Pancreas (tissue), 10 donors: Measurements from ENCODE around the gene KCNC2. TPM values are rescaled to one million over a fixed set of nuclear protein-coding genes. Genes with fewer than 3 reads are reported as not detected.

Experiments used
- ATAC-seq, 4 donors: fragments of 200-7000 bp; cut with Tn5 transposase; one replicate each; pipeline versions ENCODE4 v1.8.0 to v1.9.1; 2020; ENCODE audit warnings: mild to moderate bottlenecking in 4 of 4, moderate library complexity in 4 of 4
- DNase-seq, 6 donors: peaks; one replicate each; pipeline ENCODE4 v3.0.0-alpha.2; 2020
- FAIRE-seq: peaks from 2 replicates; lab custom pipeline; 2012; peaks lifted over from hg19 to GRCh38; lab: Jason Lieb, UNC
- H3K27ac ChIP-seq, 4 donors: fragments of 200-600 bp; sonication (generic); 1 replicate in 3 of 4; 2 replicates in 1 of 4; pipeline versions ENCODE4 v1.5.0 to v1.8.0; 2020
- H3K27me3 ChIP-seq, 4 donors: fragments of 200-600 bp; one replicate each; pipeline ENCODE4 v1.8.0; 2021
- H3K36me3 ChIP-seq, 3 donors: fragments of 200-600 bp; sonication (generic) in 1 of 3; one replicate each; pipeline versions ENCODE4 v1.5.0 to v1.8.0; 2020 to 2021
- H3K4me1 ChIP-seq, 3 donors: fragments of 200-600 bp; one replicate each; pipeline ENCODE4 v1.8.0; 2021
- H3K4me3 ChIP-seq, 4 donors: fragments of 200-600 bp; sonication (generic) in 2 of 4; one replicate each; pipeline versions ENCODE4 v1.5.0 to v1.8.0; 2020 to 2021
- H3K9me3 ChIP-seq, 4 donors: fragments of 200-600 bp; one replicate each; pipeline ENCODE4 v1.8.0; 2021
- CTCF ChIP-seq, 4 donors: fragments of 200-600 bp; sonication (generic) in 3 of 4; IDR thresholded peaks; one replicate each; pipeline versions ENCODE4 v1.5.0 to v1.8.0; 2021; ENCODE audit warnings: antibody characterized with exemption in 4 of 4
- WGBS, 2 donors: extraction: QIAGEN DNeasy Blood & Tissue Kit; methylation state at CpG; one replicate each; pipeline ENCODE4 v1.1.7; 2013; 5-methylcytosine and 5-hydroxymethylcytosine counted together
- intact Hi-C, 3 donors: fragments of 100-400 bp; cut with DNase I; formaldehyde crosslinking; loops; one replicate each; pipeline versions ENCODE4 v1.11.1 to v1.14.2; 2022
- polyA plus RNA-seq, 2 donors: library from polyadenylated mRNA; stranded (reverse); fragments of 200-250 nt; gene quantifications; one replicate each; pipeline ENCODE4 v1.2.3, GENCODE V29; 2013
- total RNA-seq, 6 donors: library from RNA; stranded (reverse); fragmentation: NEBNext Ultra II Directional in 4 of 6; extraction: Animal tissue kit (Norgen Biotek cat#: 25700) in 4 of 6; gene quantifications; one replicate each; pipeline versions ENCODE4 v1.2.1 to v1.2.4, GENCODE V29; 2021 to 2023
- donor health status: healthy with polysubstance abuse.
- donor health status: DM: no; HTN: no; CAD: no; lungs with moderate emphysema.
- donor health status: DM: no; HTN: no; CAD: no.
- donor health status: control.
- donor health status: control.
- donor health status: Bipolar disorder and iron deficiency.
- donor health status: DM: yes; HTN: yes; CAD: no.
- donor health status: DM: no; HTN: no; CAD: no.
- donor health status: DM: no; HTN: no; CAD: no.
- donor health status: DM: yes; HTN: yes; CAD: no.

KCNC2 gene
- total and polyA plus RNA-seq, 8 donors, result 0.06 to 0.19 (median 0.09) TPM; not detected in 3

DNA sequence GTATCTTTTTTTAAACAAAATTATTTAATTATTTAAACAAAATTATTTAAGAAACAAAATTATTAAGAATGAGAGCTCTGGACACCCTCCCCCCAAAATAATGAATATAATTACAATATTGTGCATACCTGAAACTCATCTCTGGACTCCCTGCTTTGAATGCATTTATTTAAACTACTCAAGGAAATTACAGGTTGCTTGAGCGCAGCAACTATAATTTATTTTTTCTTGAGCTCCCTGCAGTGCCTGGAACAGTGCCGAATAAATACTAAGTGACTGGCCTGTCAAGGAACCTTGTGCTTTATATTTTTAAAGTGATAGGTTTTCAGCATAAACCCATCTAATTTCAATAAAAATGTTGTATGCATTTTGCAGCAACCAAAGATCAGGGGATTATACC is 93.9 kb downstream of the KCNC2 start:
- no peaks in the 10 kb centered on the region for H3K36me3 ChIP-seq
- FAIRE-seq (no peak), DNase-seq (no peak), ATAC-seq (no peak)
- H3K27me3 ChIP-seq, result no peaks in the 10 kb centered on the region
- TF ChIP-seq CTCF (IDR thresholded peaks at IDR 0.05), result no peak
- no peaks in the 10 kb centered on the region for H3K9me3 ChIP-seq
- no peaks in the 10 kb centered on the region for H3K4me1 ChIP-seq
- intact Hi-C loops, result no loop called here
- 77 to 87% methylated on average over 2 of the region's 2 CpGs for WGBS, 2 donors
- H3K4me3 ChIP-seq, result no peak overlapping the region
- H3K27ac ChIP-seq, result no peak overlapping the region

DNA sequence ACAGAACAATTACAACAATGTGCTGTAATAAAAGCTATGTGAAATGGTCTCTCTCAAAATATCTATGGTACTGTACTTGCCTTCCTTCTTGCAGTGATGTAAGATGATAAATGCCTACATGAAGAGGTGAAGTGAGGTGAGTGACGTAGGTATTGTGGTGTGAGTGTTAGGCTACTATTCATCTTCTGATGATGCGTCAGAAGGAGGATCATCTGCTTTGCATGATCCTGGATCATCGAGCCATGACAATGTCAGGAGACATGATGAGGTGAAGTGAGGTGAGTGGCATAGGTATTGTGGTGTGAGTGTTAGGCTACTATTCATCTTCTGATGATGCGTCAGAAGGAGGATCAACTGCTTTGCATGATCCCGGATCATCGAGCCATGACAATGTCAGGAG is 105.8 kb downstream of the KCNC2 start:
- no peaks in the 10 kb centered on the region for H3K9me3 ChIP-seq
- intact Hi-C loops, result no loop called here
- FAIRE-seq, result no peak
- H3K27me3 ChIP-seq, result no peaks in the 10 kb centered on the region
- no peaks in the 10 kb centered on the region for H3K4me1 ChIP-seq
- no peaks in the 10 kb centered on the region for H3K36me3 ChIP-seq
- TF ChIP-seq CTCF (IDR thresholded peaks at IDR 0.05), result no peak
- WGBS, 2 donors, result 75 to 86% methylated on average over 6 of the region's 6 CpGs
- DNase-seq, result no peak
- no peak overlapping the region for H3K4me3 ChIP-seq
- H3K27ac ChIP-seq, result no peak overlapping the region
- no peak for ATAC-seq

DNA sequence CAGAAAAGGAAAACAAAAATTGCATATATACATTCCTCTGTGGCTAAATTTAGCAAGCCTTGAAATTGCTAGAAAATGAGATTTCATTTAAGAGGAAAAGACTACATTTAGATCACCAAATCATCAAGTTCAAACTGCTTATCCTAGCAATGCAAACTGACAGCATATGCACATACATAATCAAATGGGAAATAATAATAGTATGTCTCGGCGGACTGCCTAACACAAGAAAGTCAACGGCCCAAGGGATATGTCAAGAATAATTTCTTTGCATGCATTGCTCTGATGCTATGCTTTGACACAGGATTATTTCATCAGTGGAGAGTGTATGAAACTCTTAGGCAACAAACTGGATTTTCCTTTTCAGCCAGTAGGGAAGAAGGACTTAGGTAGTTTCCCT is 107.9 kb downstream of the KCNC2 start:
- no peak for DNase-seq
- Histone ChIP-seq H3K36me3 (no peaks in the 10 kb centered on the region), H3K27ac (no peak overlapping the region), H3K27me3 (no peaks in the 10 kb centered on the region), H3K4me1 (no peaks in the 10 kb centered on the region), H3K9me3 (no peaks in the 10 kb centered on the region), H3K4me3 (no peak overlapping the region)
- WGBS, 2 donors, result 69 to 87% methylated on average over 3 of the region's 3 CpGs
- no peak for ATAC-seq
- TF ChIP-seq CTCF (IDR thresholded peaks at IDR 0.05), result no peak
- FAIRE-seq, result no peak
- intact Hi-C loops, result no loop called here

- no peaks in the 10 kb centered on the region for H3K9me3 ChIP-seq
- TF ChIP-seq CTCF (IDR thresholded peaks at IDR 0.05), result no peak
- FAIRE-seq (no peak), ATAC-seq (no peak), DNase-seq (no peak)
- H3K4me1 ChIP-seq, result no peaks in the 10 kb centered on the region
- H3K27me3 ChIP-seq, result no peaks in the 10 kb centered on the region
- no peak overlapping the region for H3K4me3 ChIP-seq
- H3K36me3 ChIP-seq, result no peaks in the 10 kb centered on the region
- intact Hi-C loops, result no loop called here
- H3K27ac ChIP-seq, result no peak overlapping the region
Measured at GRCh38 chr12:75099210-75099609, 110.4 kb downstream of the KCNC2 start.

- no peak for TF ChIP-seq CTCF (IDR thresholded peaks at IDR 0.05)
- FAIRE-seq (no peak), ATAC-seq (no peak), DNase-seq (no peak)
- H3K27ac ChIP-seq, result no peak overlapping the region
- H3K4me3 ChIP-seq, result no peak overlapping the region
- no peaks in the 10 kb centered on the region for H3K4me1 ChIP-seq
- intact Hi-C loops, result no loop called here
- no peaks in the 10 kb centered on the region for H3K36me3 ChIP-seq
- H3K9me3 ChIP-seq, result no peaks in the 10 kb centered on the region
- H3K27me3 ChIP-seq, result no peaks in the 10 kb centered on the region
Measured at GRCh38 chr12:75097003-75097402, 112.6 kb downstream of the KCNC2 start.
